EH (cell line): ENCODE measurements around the gene EMC7.
"Not testable (repeated sequence)": the region's sequence is repeated elsewhere in the genome, so short reads cannot be mapped to it uniquely, and the experiment has no call there.

Source experiments
- DNase-seq: peaks from one replicate; pipeline ENCODE4 v3.0.0-alpha.2; 2015; ENCODE audit warnings: low read depth

Gene EMC7

DNA sequence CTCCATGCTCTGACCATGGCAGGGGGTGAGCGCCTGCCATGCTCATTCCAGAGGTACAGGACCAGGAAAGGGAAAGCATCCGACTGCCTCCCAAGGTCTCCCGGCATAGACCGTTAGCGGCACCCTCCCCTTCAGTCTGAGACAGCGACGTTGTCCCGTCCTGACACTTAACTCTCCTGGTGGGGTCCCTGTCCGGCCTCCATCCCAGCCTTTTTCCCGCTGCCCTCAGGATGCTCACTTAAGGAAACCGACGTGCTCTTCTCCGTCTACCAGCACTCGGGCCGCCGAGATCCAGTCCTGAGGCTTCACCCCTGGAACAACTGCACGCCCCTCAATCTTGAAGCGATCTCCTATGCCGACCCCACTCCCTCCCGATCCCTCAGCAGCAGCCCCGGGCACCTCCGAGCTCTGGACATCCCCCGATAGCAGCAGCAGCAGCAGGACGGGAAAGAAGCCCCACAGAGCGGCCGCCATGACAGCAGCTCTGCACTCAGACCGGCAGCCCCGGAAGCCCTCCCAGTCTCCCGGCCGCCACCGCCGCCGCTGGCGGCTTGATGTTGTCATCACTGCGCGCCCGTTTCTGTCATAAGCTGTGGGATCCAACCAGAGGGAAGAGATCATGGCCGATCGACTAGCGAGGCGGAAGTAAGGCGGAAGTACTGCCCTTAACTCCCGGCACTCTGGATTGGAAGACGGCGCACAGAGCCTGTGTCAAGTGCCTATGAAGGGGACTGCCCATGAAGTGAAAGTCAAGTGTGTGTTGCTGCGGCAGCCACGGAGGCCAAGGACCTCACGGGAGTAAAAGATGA is at the start of gene EMC7, which contains the start of gene PGBD4:
Gene EMC7, minus strand, starts transcription at position 497 of the 809 bp plus-strand sequence. Its CDS starts 23 bp downstream, at position 474.
Gene PGBD4, plus strand, starts transcription at position 718 of the 809 bp plus-strand sequence. CDS start 449 bp downstream, outside the sequence.
- DNase-seq = peak; percentile 100

DNA sequence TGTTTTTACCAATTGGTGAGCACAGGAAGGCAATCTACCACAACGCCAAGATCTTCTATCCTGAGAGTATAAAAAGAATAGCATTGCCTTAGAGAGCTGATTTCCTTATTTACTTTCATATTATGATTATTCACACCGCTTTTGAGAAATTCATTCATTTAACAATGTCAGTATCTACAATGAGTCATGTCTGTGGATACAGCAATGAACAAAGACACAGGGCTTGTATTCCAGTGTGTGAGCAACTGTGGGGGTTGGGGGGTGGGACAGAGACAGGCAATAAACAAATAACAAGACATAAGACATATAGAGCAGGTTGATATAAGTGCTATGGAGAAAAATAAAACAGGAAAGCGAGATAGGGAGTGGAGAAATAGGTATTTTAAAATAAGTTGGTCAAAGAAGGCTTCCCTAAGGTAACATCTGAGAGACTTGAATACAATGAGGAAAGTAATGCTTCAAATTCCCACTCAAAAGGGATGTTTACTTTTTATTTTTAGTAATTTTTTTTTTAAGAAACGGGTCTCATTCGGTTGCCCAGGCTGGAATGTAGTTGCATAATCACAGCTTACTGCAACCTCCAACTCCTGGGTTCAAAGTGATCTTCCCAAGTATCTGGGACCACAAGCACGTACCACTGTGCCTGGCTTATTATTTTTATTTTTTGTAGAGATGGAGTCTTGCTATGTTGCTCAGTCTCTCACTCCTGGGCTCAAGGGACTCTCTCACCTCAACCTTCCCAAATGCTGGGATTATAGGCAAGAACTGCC is 45.9 kb upstream of the EMC7 start:
- no peak for DNase-seq

DNA sequence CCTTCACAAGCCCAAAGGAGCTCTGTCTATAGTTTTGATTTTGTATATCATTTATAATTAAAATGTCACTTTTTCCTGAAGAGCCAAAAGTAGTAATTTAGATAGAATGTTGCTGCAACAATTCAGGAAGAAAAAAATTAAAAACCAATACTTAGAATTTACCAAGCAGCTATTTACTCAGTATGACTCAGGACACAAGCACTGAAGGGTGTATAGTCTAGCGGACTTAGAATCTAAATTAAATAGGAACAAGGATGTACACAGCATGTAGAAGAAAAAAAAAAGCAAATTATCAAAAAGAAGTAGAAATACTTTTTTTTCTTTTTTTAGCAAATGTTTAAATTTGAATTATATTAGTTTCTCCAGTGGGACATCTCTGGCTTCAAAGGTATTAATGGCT is 31.8 kb upstream of the EMC7 start:
- DNase-seq = peak; percentile 13

DNA sequence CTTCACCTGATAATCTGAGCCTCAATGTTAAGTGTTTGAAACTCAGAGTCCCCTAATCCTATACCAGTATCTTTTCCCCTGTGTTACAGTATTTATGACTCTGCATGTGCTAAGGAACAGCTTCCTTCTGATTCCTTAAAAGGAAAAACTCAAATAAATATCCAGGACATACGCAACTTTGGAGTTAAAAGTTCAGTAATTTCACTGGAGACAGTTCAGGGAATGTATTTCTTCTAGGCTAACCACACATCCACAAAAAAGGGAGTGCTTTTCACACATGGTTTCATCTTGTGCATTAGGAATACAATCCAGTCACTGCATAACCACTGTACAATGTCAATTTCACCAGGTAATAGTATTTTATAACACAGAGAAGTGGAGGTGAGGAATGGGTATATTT is 31.2 kb upstream of the EMC7 start:
- DNase-seq = peak; percentile 39

DNA sequence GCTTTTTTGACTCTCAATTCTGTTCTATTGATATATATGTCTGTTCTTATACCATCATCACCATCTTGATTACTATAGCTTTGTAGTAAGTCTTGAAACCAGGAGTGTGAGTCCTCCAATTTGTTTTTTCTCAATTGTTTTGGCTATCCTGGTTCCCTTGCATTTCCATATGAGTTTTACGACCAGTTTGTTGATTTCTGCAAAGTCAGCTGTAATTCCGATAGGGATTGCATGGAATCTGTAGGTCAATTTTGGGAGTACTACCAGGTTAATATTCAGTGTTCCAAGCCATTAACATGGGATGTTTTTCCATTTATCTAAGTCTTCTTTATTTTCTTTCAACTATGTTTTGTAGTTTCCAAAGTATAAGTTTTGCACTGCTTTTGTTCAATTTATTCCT is 27.2 kb upstream of the EMC7 start:
- DNase-seq = no peak

DNA sequence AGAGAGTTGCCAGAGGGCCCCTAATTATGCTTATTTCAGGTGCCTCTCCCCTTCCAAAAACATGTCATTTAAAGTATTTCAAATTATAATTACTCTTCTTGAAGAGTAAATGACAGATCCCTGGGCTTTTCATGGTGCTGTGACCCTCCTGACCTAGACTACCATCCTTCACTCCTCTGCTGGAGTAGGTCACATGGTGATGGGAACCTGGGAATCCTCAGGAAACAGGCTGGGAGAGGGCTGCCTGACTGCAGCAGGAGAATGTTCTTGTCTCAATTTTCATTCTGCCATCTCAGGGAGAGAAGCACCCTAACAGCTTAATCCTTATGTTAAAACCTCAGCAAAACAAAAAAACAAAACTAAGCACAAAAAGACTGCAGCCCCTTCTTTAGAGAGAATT is 24.9 kb upstream of the EMC7 start:
- no peak for DNase-seq

DNA sequence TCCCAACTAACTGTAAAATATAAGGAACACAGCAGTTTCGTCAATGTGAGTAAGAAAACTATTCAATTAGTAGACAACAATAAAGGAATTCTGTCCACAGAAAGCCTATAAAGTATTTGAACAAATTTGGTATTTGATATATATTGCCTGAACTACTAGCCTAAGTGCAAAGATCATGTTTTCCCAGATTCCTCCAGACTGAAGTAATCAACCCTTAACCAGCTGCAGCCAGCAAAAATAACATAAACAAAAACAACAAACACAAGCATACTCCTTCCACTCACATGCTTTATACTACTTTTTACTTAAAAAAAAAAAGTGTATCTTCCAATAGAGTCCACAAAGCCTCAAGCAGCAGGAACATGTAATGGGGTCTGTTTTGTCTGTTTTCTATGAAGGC is 24.3 kb upstream of the EMC7 start:
- DNase-seq = no peak

DNA sequence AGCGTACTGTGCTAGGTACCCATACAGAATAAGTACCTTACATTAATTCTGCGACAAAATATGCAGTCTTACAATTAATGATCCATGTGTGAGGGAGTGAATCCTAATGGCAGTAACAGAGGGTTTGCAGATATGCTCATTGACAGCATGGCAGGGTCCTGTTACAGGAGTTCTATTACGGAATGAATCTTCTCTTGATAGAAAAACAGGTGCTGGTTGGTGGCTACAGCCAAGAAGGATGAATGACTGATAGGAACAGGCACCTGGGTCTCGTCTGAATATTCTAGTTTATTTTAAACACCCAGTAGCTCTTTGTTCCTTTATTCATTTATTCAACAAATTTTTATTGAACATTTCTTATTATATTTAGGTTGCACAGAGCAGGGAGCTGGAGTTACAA is 23.0 kb upstream of the EMC7 start:
- DNase-seq = no peak

DNA sequence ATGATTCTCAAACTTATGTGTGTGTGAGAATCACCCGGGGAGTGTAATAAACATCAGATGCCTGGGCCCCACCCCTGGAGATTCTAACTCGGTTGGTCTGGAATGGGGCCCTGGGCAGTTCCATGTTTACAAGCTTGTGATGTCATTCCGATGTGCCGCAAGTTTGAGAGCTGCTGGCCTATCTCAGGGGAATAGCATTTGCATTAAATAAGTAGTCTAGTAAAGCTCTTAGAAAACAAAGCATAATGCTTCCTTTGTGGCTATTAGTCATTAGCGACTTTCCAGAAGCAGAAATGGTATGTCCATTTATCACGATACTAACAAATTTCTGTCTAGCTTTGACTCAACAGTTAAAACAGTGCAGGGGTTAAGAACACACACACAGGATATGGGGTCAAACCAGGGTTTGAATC is 21.1 kb upstream of the EMC7 start:
- DNase-seq = peak; percentile 98

DNA sequence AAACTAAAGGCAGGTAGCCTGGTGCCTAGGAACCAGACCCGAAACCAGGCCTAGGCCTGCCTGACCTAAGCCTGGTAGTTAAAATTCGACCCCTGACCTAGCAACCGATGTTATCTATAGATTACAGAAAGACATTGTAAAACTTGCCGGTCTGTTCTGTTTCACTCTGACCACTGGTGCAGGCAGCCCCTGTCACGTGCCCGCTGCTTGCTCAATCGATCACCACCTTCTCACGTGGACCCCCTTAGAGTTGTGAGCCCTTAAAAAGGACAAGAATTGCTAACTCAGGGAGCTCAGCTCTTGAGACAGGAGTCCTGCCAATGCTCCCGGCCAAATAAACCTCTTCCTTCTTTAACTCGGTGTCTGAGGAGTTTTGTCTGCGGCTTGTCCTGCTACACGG is 20.1 kb upstream of the EMC7 start:
- DNase-seq = not testable (repeated sequence)

DNA sequence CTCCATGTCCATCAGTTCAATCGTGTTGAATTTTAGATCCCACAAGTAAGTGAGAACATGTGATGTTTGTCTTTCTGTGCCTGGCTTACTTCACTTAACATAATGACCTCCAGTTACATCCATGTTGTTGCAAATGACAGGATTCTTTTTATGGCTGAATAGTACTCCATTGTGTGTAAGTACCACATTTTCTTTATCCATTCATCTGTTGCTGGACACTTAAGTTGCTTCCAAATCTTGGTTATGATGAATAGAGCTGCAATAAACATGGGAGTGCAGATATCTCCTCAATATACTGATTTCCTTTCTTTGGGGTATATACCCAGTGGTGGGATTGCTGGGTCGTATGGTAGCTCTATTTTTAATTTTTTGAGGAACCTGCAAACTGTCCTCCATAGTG is 18.8 kb upstream of the EMC7 start:
- DNase-seq = not testable (repeated sequence)

DNA sequence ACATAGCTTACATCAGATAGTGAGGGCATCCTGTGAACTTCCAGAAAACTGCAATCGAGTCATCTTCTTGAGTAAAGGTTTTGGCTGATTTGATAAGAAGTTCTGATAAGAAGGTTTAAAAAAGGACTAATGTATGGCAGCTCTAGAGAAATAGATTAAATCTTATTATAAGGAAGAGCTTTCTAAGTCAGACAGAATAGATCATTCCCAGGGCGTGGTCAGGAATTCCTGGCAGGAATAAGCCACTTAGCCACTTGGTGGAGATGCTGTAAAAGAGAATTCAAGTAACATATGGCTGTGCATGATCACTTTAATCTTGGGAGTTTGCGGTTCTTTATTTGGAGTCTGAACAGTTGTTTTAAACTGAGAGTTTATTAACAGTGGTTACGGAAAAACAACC is 17.6 kb upstream of the EMC7 start:
- peak; percentile 71 for DNase-seq

DNA sequence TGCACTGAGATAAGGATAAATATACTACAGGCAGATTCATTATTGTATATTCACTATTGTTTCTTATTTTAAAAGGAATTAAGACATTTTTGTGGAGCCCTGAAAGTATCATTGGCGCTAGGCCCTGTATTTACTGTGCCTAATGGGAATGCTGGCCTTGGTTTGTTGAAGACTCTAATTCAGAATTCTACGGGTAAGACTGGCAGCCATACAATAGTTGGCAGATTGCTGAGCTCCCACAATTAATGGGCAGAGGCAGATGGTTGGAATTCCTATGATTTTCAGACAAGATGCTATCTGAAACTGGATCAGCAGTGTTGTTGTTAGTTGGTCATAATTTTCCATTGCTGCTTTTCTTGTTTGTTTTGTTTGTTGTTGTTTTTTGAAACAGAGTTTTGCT is 15.0 kb upstream of the EMC7 start:
- peak; percentile 49 for DNase-seq

DNA sequence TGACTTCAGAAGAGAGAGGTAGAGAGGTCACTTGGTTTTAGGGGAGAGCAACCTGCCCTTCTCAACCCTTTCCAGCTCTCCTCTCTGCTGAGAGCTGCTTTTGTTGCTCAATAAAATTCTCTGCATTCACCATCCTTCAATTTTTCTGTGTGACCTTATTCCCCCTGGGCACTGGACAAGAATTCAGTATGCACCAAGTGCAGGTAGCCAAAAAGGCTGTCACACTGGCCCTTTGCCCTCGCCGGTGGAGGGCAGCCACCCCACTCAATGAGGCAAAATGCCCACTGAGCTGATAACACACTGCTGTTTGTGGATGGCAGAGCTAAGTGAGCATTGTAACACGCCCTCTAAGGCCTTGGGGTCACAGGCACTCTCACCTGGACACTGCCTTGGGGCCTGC is 13.1 kb upstream of the EMC7 start:
- DNase-seq = no peak

DNA sequence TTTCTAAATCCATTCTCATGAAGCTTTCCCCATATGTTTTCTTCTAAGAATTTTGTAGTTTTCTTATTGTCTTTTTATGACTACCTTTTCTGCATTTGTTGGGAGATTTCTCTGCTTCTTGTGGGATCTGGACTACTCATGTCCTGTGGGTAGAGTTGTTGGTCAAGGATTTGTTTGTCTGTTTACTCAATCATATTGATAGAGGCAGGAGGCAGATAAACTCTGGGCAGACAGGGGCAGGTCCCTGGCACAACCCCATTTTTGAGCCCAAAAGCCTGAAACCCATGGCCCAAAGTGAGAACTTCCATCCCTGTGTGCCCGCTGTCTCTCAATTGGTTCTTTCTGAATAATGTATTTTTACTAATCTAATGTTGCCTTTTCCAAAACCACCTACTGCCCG is 12.6 kb upstream of the EMC7 start:
- no peak for DNase-seq

DNA sequence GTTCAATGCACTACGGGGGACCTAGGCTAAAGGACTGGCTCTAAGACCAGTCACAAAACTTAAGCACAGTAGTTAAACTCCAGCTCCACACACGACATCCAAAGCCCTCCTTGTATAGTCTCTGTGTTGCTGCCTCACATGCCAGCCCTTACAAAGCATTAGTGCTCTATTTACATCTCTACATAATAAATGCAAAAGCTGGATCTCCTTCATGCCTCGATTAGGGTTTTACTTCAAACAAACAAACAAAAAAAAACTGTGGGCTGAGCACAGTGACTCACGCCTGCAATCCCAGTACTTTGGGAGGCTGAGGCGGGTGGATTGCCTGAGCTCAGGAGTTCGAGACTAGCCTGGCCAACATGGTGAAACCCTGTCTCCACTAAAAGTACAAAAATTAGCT is 9.8 kb upstream of the EMC7 start:
- no peak for DNase-seq

DNA sequence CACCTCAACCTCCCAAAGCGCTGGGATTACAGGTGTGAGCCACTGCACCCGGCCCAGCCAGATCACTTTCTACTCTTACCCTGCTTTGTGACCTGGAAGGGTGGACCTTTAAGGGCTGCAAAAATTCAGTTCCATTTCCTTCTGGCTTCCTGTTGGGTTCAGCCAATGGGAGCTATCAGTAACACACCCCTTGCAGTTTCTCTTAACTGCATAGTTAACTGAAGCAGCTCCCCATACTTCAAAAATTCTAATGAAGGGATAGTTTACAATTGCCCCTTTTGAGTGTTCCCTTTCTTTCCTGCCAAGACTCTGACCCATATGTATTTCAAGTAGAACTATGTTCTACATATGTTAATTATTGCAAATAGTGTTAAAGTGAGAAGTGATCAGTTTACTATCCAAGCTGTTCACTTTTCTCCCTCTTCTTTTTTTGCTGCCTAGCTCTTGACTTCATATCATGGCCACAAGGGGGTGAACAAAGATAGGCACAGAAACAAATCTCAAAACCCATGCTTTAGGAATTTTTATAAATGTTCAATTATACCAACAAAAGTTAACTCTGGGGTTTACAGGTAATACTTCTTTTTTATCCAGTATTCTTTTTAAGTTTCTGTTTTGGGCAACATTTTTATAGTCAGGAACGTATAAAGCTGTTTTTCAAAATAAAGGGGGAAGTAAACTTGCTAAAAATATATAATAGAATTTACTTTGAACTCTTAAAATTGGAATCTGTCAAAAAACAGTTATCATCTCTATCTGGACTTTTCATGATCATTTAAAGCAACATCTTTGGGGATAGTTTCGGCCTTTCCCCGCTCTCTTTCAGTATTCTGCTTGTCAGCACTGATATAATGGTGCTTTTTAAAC is 8.4 kb upstream of the EMC7 start:
- DNase-seq = peak; percentile 60

DNA sequence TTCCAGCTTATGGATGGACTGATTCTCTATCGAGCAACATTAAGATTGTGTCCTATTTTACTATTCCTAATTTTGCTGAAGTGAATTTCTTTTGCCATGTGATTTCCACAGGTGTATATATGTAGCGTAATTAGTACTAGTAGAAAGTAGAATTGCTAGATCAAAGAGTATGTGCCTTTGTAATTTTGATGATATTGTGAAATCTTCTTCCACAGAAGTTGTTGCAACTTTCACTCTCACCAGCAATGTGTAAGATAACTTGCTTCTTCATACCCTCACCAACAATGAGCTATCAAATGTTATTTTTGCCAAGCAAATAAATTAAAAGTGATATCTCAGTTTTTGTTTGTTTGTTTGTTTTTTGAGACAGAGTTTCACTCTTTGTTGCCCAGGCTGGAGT is 5.7 kb upstream of the EMC7 start:
- no peak for DNase-seq

DNA sequence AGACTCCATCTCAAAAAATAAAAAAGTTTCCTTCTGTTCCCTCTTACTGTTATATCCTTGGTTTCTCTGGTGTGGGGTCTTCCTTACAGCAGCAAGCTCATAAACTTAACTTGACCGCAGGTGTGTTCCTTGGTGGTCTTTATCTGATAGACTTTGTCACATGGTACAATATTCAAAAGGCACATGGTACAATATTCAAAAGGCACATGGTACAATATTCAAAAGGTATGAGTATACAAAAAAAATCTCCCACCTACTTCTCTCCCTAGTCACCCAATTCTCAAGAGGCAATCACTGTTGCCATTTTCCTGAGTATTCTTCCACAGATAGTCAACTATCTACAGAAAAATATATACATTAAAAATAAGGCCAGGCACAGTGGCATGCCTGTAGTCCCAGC is 4.8 kb upstream of the EMC7 start:
- no peak for DNase-seq

DNA sequence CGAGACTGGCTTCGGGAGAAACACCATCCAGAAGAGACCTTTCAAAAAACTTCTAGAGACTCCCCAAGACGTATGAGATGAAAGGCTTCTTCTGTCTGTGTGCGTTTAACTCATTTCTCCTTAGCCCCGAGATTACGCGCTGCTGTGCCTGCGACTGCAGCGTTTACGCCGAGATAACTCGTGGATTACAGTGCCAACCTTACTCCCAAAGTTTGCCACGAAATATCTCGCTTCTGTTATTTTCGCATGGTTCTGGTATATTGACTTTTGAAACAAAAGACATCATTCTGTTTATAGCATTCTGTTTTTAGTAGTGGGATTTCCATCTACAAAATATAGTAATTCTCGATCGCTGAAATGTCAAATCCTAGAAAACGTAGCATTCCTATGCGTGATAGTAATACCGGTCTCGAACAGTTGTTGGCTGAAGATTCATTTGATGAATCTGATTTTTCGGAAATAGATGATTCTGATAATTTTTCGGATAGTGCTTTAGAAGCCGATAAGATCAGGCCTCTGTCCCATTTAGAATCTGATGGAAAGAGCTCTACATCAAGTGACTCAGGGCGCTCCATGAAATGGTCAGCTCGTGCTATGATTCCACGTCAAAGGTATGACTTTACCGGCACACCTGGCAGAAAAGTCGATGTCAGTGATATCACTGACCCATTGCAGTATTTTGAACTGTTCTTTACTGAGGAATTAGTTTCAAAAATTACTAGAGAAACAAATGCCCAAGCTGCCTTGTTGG is 688 bp upstream of the EMC7 start:
- no peak for DNase-seq

DNA sequence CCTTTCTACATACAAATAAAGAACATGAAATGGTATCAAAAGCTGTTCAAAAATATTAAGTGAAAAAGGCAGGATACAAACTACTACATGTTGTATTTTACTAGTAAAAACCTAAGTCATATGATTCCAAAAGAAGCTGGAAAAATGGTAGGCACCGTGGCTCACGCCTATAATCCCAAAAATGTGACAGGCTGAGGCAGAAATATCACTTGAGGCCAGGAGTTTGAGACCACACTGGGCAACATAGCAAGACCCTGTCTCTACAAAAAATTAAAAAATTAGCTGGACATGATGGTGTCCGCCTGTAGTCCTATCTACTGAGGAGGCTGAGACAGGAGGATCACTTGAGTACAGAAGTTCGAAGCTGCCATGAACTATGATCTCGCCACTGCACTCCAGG is 1.7 kb downstream of the EMC7 start:
- no peak for DNase-seq

DNA sequence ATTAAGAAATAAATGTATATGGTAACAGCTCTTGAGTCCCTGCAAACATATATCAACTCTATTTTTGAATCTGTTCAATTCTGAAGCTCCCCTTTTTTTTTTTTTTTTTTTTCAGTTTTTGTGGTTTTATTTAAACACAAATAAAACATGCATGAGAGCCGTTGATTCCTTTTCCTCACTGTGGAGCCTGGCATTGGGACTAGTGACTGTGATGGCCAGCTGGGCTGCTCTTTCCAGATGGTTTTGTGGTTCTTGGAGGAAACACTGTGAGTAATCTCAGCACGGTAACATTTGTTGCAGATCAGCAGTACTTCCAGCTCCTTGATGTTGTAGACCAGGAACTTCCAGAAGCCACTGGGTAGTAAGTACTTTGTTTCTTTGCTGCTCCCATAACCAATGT is 15.9 kb downstream of the EMC7 start:
- DNase-seq = peak; percentile 43
